CD4-positive, alpha-beta T cell treated with Interleukin-6 at 100 ng/mL for 8 hours (primary cell): Measurements from ENCODE around the gene SGCA.

Experiments
- DNase-seq: peaks from one replicate; pipeline ENCODE4 v3.0.0-alpha.2; 2020; ENCODE audit warnings: mixed read lengths, low spot score

SGCA gene

DNA sequence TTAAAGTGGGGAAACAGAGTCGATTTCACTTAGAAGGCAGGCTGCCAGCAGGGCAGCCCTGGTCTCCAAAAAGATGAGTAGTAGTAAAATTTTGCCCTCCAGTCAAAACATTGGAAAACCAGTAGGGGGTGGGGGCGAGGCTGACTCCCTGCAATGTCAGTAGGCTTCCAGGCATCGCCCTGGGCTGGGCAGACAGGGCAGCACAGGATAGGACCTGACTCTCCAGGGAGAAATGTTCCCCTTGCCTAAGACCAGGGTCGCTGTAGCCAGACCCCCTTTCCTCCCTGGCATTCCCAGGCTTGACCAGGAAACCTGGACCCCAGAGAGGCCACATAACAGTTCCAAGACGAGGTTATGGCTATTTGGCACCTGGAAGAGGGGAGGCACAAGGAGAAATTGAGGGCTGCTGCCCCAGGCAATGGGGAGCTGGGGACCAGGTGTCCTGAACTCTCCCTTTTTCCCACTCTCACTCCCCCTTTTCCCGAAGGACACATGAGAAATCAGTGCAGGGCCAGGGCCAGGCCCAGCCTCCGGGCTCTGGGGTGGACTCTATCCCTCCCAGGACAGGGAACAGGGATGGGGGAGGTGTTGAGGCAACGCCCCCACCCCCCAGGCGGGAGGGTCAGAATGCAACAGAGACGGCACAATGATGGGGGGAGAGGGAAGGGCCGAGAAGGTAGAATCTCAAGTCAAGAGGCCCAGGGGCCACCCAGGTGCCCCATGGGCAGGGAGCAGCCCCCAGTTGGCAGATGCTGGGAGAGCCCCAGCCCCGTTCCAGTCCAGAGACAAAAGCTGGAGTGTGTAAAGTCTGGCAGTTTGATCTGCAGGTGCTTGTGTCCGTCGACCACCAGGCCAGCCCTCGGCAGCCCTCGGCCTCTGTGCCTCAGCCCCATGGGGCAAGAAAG, 31.3 kb upstream of the SGCA start:
- DNase-seq, result no peak

DNA sequence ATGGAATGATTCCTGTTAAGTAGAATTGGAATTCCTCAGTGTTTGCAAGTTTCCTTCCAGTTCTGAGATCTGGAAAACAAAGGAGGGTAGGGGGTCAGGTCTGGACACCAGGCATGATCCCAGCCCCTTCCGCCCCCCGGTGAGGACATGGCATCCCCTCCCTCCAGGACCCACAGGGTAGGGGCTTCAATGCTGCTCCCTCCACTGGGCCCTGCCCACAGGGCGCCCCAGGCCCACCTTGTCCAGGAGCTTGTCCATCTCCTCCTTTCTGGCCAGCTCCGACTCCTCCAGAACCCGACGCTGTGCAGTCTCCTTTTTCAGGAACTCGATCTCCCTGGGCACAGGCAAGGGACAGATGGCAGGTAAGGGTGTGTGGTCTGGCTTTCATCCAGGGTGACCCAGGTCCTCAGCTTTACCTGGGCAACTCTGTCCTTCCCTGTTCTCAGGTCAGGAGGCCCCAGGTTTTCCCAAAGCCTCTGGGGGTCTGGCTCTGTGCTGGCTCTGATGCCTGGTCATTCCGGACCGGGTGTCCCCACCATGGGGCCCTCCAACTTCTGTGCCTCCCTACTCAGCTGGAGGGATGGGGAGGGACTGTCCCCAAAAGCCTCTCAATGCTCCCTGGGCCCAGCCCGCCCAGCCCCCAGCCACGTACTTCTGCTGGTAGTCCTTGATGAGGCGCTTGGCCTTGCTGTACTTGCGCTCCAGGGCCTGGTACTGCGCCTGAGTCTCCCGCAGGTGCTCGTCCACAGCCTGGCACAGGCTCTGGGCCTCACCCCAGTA, 30.3 kb upstream of the SGCA start:
- DNase-seq, result no peak

DNA sequence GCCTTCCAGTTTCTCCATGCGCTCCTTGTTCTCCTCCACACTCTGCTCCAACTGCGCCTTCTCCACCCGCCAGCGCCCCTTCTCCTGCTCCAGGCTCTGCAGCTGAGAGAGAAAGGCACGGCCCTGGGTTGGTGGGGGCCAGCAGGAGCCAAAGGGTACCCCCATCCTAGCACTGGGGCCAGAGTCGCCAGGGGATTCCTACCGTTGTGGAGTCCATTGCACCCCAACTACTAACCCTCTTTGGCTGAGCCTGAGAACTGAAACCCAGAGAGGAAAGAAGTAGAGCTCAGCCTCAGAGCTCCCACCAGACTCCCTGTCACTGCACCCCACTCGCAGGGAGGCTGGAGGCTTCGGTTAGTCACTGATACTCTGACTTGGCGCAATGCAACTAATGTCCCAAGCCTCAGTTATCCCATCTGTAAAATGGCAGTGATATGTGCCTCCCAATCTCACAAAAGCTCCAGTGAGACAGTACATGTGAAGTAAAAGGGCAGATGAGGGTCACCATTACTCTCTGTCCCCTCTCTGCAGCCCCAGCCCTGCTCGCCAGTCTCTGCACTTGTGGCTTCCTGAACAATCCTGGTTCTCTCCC, 29.6 kb upstream of the SGCA start:
- DNase-seq, result no peak

DNA sequence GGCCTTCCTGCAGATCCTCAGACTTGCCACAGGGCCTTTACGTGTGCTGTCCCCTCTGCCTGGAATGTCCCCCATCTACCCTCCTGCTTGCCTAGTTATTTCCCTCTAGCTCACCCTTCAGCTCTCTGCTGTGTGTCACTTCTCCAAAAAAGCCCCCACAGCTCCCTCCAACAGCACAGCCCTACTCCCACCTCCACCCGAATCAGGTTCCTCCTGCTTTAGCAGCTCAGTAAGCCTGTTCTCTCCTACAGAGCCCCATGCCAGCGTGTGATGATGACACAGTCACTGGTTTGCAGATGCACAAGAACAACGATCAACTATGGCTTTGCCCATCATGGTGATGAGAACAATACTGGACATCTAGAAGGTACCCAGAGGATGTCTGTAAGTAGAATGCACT, 28.8 kb upstream of the SGCA start:
- DNase-seq, result no peak

DNA sequence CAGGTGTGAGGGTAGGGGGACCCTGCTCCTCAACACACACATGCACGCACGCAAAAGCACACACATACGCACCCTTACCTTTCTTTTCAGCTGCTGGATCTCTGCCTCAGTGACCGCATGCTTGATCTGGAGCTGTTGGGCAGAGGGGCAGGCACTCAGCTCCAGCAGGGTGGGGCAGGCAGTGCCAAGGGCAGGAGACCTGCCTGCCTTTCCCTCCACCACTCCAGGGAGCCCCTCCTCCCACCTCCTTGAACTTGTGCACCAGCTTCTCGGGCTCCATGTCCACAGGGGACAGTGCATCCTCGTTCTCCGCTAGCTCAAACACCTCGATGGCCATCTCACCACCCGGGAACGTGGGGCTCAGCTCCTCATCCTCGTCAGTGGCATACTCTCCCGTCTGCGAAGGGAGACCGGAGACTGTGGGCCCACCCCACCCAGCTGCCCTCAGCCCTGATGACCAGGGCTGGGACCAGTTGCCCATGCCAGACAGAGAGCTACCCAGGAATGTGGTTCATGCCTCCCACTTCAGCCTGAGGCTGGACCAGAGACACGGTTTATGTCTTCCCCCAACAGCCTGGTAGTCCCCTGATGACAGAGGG, 26.5 kb upstream of the SGCA start:
- DNase-seq, result no peak

DNA sequence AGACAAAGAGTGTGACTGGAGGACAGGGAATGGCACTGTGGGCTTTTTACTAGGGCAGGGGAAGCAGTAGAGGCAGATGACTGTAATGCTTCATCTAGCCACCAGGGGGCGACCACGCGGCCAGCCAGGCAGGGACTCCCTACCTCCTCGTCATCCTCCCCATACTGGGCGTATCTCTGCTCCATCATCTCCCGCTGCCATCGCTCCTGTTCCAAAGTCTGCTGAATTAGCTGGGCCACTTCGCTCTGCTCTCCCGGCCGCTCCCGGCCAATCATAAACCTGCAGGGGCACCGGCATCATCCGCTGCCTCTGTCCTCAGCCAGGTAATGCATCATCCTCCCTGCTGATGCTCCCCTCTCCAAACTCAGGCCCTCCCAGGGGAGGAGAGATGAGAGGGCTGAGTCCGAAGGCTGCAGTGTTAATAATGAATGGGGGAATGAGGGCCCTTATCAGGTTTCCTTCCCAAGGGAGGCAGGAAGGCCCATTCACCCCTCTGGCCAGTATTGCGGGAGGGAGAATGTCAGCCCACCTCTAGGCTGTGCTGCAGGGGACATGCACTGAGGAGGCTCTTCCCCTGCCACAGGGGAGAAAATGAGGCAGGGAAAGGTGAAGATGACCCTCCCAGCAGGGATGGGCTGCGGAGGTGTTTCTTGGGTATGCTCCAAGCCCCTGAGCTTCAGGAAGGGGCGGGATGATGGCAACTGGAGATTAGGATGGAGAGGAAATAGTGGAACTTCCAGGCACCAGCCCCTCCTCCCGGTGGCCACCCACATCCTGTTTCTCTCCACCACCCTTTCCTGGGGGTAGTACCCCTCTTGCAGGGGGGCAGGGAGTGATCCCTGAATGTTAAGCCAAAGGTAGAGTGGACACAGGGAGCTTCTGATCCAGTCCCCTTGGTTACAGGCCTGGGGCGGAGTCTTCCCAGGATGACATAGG, 25.6 kb upstream of the SGCA start:
- DNase-seq, result peak; percentile 80

DNA sequence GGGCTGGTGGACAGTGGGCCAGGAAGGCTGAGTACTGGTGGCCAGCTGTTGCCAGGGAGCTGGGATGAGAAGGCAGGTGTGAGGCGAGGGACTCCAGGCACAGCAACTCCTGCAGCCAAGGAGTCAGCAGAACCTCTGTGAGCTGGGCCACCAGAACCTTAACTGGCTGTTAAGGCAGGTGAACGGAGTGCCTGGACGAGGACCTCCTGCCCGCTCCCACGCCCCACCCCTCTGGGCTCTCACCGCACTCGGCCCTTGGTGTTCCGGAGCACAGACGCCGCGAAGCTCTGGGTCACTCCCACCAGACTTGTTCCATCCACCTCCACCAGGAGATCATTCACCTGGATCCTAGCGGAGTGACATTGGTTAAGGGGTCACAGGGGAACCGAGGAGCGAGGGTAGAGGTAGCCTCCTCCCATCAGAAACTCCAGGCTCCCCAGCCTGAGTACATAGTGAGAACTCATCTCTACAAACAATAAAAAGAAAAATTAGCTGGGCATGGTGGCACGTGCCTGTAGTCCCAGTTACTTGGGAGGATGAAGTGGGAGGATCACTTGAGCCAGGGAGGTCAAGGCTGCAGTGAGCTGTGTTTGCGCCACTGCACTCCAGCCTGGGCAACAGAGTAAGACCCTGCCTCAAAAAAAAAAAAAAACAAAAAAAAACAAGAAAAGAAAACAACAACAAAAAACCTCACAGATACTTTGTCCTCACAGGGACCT, 24.6 kb upstream of the SGCA start:
- DNase-seq, result no peak

DNA sequence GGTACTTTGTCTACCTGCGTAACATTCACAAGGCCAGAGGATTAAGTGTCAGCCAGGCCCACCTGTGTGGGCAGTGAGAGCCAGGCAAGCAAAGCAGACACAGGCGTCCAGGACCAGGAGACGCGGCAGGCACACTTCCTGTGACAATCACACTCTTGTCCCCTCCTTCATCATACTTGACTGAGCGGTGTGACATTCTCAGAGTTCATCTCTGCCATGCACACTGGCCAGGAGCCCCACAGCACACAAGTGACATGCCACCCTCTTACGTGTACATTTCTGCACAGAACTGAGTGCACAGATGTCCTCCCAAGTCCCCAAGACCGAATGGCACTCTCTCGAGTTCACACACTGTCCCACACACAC, 24.1 kb upstream of the SGCA start:
- DNase-seq, result peak; percentile 26

DNA sequence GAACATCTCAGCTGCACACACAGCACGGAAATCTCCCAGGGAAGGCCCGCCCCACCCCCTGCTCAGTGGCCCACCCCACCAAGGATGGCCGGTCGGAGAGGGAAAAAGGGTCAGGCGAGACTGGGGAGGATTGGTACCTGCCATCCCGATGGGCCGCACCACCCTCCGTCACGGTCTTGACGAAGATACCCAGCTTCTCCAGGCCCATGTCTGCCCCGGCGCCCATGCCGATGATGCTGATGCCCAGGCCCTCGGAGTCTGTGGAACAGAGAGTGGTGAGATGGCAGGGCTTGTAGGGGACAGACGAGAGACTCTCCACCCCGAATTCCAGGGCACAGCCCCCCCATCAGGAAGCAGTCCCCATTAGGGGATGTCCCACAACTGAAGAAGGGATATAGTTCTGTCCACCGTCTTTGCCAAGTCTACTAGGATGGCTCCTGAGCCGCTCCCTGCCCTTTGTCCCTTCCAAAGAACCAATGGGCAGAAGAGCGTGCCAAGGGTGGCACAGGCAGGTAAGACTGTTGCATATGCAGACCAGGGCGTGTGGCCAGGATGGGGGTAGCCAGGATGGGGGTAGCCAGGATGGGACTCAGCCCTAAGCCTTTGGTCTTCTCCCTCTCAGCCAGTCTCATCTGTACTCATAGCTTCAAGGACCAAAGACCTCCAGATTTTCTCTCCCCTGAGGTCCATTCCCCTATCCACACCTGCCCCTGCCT, 22.2 kb upstream of the SGCA start:
- no peak for DNase-seq

DNA sequence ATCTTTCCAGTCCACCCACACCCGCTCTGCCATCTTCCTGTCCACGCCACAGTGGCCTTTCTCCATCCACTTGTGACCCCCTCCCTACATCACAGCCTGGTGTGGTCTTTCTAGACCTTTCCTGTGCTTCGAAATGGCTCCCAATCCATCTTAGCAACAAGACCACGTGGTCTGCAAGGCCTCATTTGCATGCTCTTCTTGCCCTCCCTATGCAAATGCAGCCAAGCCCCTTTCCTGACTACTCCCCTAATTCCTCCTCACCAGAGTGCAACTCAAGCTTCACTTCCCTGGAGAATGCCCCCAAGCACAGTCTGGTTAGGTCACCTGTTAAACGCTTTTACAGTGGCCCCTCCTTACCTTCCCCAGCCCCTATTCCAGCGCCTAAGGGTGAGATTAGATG, 21.4 kb upstream of the SGCA start:
- DNase-seq, result no peak

DNA sequence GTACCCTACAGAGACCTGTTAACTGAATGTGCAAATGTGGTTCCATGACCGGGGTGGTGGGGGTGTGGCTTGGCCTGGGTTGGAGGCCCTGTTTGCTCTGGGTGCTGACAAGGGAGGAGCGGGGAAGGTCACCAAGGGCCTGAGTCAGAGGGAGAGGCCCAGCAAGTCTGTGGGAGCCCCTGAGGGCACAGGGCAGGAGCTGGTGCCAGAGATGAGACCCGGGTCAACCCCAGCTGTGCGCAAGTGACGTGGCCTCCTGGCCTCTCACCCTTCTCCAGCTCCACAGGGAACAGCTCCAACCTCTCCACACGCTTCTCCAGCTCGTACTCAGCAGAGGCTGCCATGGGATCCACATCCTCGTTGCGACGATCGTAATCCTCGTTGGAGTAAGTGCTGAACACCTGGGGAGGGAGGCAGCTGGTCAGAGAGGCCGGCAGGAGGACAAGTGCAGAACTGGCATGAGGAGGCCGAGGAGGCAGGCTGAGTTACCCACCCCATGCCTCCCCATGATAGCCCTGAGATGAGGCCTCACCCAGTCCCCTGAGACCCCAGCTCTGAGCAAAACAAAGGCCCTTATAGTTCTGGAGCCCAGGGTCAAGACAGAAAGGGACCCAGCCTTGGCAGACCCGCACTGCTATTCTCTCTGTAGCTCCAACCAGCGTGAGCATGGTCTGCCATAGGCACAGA, 20.8 kb upstream of the SGCA start:
- no peak for DNase-seq

DNA sequence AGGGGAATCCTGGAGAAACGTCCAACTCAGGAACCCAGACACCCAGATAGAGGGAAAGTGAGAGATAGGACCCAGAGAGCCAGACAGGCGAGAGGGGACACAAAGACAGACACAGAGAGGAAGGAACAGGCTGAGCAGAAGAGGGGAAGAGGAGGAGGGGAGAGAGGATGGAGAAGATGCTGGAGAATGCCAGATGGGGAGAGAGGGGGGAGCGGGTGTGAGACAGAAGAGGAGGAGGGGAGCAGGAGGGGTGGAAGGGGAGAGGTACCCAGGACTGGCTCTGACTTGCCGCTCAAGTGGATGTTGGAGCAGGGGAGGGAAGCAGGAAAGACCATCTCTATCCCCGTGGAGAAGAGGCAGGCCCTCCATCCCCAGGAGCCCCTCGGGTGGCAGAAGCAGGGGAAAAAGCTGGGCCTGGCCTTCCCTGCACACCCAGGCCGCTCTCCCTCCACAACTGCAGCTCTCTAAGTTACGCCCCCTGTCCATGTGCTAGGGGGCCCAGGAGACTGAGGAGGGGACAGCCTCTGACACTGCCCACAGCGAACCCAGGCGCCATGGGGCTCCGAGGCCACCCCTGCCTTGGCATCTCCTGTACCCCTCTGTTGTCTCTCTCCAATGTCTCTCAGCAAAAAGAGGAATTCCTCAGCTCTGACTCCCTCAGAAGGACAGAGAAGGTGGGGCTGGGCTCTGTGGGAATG, 20.1 kb upstream of the SGCA start:
- DNase-seq, result no peak

DNA sequence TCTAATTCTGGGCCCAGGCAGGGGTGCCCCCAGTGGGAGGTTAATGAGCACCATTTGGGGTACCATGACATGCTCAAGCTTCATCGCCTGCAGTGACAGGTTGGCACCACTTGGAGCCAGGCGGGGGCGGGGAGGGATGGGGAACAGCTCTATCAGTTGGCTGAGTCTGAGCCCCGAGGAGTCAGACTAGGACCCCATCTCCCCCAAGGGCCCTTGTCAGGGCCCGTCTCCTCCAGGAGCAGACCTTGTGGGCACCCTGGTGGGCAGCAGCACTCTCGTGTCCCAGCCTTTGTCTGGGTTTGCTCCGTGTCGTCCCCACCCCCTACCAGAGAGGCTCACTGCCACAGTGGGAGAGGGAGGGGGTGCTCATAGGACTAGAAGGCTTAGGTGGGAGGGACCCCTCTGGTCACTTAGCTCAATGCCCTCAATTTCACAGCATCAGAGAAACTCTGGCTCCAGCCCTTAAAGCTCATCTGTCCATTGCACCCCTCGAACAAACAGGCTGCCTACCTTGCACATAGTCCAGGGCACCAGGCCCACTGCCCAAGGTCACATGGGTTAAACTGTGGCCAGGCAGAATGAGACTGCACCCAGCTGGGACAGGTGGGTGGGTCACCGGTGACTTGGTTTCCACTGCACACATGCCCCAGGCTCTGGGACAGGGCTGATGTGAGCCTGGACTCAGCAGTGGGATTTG, 19.4 kb upstream of the SGCA start:
- no peak for DNase-seq

DNA sequence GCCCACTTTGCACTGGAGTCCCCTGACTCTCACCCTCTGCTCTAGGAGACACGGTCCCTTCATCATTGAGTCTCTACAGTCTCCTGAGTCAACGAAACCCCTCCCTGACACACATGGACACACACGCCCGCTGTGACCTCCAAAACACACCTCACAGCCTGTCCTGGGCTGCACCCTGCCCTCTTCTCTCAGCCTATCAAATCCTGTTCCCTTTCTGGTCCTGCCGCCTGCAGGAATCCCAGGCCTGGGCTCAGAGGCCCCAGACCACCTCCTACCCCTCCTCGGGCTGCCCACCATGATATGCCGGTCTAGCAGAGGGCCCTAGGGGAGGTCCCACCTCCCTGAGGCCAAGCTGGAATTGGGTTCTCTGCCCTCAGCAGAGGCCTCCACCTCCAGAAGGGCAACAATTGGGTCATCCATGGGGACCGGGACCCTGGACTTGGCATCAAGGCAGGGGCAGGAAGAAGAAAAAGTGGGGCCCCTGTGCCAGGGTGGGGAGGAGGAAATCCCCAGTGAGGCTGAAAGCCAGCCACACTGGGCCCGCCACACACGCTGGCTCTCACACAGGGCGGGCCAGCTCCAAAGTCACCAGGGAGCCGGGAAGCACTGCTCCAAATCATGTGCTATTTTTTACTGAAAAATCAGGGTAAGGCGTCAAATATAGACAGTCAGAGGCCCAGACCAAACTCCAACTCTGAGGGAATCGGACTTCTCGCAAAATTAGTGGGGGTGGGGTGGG, 18.7 kb upstream of the SGCA start:
- peak; percentile 20 for DNase-seq

DNA sequence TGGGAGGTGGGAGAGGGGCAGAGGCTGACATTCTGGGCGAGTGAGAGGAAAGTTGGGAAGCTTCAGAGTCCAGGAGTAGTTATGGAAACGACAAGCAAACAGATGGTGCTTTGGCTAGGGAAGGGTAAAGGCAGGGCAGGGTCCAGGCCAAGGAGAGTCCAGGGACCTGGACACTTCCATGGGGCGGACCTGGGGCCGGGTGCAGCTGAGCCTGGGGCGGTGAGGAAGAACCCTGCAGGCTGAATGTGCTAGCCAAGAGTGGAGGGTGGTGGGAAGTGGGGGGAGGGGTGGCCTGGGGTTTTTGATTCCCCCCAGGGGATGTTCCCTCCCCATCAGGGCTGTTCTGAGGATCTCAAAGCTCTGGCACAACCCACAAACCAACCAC, 18.0 kb upstream of the SGCA start:
- DNase-seq, result no peak

DNA sequence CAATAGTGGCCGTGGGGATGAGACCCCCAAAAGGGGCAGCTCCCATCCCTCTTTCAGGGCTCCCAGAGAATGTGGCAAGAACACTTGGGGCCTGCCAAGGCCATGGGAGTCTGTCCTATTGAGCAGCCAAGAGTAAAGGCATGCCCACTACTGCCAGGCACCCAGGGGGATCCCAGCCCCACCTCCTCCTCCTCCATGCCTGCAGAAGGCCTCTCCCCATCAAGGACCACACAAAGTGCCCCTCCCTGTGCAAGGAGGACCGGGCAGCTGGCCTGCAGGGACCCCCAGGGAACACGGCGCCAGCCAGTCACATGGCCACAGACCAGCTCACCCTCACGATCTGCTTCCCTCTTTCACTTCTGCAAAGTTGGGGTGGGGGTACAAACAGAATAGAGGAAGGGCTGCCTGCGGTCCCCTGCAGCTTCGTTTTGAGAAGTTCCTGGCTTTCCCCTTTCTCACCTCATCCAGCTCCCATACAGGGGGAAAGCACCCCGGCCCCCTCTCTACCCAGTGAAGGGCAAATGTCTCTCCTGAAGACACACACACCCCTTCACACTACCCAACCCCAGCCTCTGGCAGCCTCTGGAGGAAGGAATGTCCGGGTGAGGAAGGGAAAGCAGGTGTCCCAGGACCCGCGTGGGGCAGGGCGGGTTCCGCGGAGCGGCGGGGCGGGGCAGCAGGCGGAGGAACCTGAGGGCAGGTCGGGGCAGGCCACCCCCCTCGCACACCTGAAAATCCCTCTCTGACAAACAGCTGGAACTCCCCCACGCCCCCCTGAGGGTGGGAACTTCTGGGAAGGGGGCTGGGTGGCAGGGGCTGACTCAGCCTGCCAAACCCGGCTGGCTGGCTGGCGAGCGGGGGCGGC, 17.3 kb upstream of the SGCA start:
- peak; percentile 83 for DNase-seq

DNA sequence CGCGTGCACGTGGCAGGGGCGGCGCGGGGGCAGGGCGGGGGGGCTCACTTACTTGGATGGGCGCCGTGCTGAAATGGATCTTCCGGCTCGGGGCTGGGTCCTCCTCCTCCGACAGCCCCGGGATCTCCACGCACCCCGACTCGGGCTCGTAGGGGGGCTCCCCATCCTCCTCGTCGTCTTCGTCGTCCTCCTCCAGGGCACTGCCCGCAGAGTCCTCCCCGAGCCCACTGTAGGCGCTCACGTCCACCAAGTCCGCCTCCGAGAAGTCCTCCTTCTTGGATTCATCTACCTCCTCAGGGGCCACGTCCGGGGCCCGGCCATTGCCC, 16.8 kb upstream of the SGCA start:
- no peak for DNase-seq
